GM23338 (cell line): ENCODE results near the gene METRN. TPM values are rescaled to one million over a fixed set of nuclear protein-coding genes. Genes with fewer than 3 reads are reported as not detected.

Experiments
- ATAC-seq: fragments of 200-7000 bp; cut with Tn5 transposase; 3 replicates; pipeline ENCODE4 v1.9.1; 2020
- DNase-seq: peaks from one replicate; pipeline ENCODE4 v3.0.0-alpha.2; 2015; ENCODE audit warnings: low spot score
- H2AFZ ChIP-seq: fragments of 200-600 bp; sonication (generic); 2 replicates; pipeline ENCODE4 v1.8.0; 2016; ENCODE audit warnings: antibody characterized with exemption, mild to moderate bottlenecking, moderate library complexity
- H3F3A ChIP-seq: fragments of 200-600 bp; sonication (generic); replicated peaks from 2 replicates; pipeline ENCODE4 v1.8.0; 2017; ENCODE audit warnings: antibody characterized with exemption, mixed run types, low read depth
- H3K27ac ChIP-seq: fragments of 200-600 bp; sonication (generic); 2 replicates; pipeline ENCODE4 v1.6.1; 2016; ENCODE audit warnings: low read depth
- H3K27me3 ChIP-seq: fragments of 200-600 bp; sonication (generic); 2 replicates; pipeline ENCODE4 v1.8.0; 2016; ENCODE audit warnings: mild to moderate bottlenecking, mixed run types, moderate library complexity; ENCODE audit not compliant: insufficient read depth
- H3K36me3 ChIP-seq: fragments of 200-600 bp; sonication (generic); 2 replicates; pipeline ENCODE4 v1.8.0; 2016; ENCODE audit warnings: mild to moderate bottlenecking; ENCODE audit not compliant: insufficient read depth
- H3K4me1 ChIP-seq: fragments of 200-600 bp; sonication (generic); 2 replicates; pipeline ENCODE4 v1.8.0; 2016; ENCODE audit warnings: mild to moderate bottlenecking, moderate library complexity; ENCODE audit not compliant: insufficient read depth
- H3K4me2 ChIP-seq: fragments of 200-600 bp; sonication (generic); 2 replicates; pipeline ENCODE4 v1.7.1; 2017; ENCODE audit warnings: mixed run types
- H3K4me3 ChIP-seq: fragments of 200-600 bp; sonication (generic); 2 replicates; pipeline ENCODE4 v1.6.1; 2016; ENCODE audit warnings: mixed run types
- H3K79me2 ChIP-seq: fragments of 200-600 bp; sonication (generic); replicated peaks from 2 replicates; pipeline ENCODE4 v1.8.0; 2017; ENCODE audit warnings: mild to moderate bottlenecking; ENCODE audit not compliant: insufficient read depth
- H3K9me2 ChIP-seq: fragments of 200-600 bp; sonication (generic); 2 replicates; pipeline ENCODE4 v1.8.0; 2017; ENCODE audit not compliant: insufficient read depth
- H4K20me1 ChIP-seq: fragments of 200-600 bp; sonication (generic); replicated peaks from 2 replicates; pipeline ENCODE4 v1.8.0; 2017; ENCODE audit warnings: mild to moderate bottlenecking; ENCODE audit not compliant: insufficient read depth
- H3K27ac Mint-ChIP-seq: 2 replicates; pipeline ENCODE4 v1.8.0; 2020; ENCODE audit warnings: inconsistent platforms, mild to moderate bottlenecking, moderate library complexity, mixed read lengths
- H3K27me3 Mint-ChIP-seq: 3 replicates; pipeline ENCODE4 v1.8.0; 2022; ENCODE audit warnings: low read depth, mild to moderate bottlenecking, moderate library complexity, mixed read lengths, inconsistent platforms; ENCODE audit not compliant: insufficient read depth, poor library complexity
- H3K36me3 Mint-ChIP-seq: 3 replicates; pipeline ENCODE4 v1.8.0; 2021; ENCODE audit warnings: low read depth, mild to moderate bottlenecking, inconsistent platforms, moderate library complexity, mixed read lengths
- H3K4me1 Mint-ChIP-seq: 3 replicates; pipeline ENCODE4 v1.8.0; 2020; ENCODE audit warnings: mild to moderate bottlenecking, inconsistent platforms, mixed read lengths
- H3K4me3 Mint-ChIP-seq: 3 replicates; pipeline ENCODE4 v1.8.0; 2021; ENCODE audit warnings: moderate library complexity, mild to moderate bottlenecking, inconsistent platforms, mixed read lengths
- H3K9me3 Mint-ChIP-seq: 3 replicates; pipeline ENCODE4 v1.8.0; 2020; ENCODE audit warnings: moderate library complexity, mild to moderate bottlenecking, inconsistent platforms, mixed read lengths
- EZH2 ChIP-seq: fragments of 200-600 bp; sonication (generic); IDR thresholded peaks from one replicate; pipeline ENCODE4 v1.8.0; 2017; ENCODE audit warnings: antibody characterized with exemption, mild to moderate bottlenecking, low read depth; ENCODE audit not compliant: unreplicated experiment
- JUNB ChIP-seq: IDR thresholded peaks from one replicate; pipeline ENCODE4 v1.6.1; 2016; ENCODE audit warnings: antibody characterized with exemption; ENCODE audit not compliant: unreplicated experiment
- NANOG ChIP-seq: IDR thresholded peaks from 2 replicates; pipeline ENCODE4 v1.6.1; 2016; ENCODE audit warnings: antibody characterized with exemption, borderline replicate concordance
- POLR2AphosphoS5 ChIP-seq: IDR thresholded peaks from 2 replicates; pipeline ENCODE4 v1.6.1; 2016; ENCODE audit warnings: antibody characterized with exemption, low read depth
- STAT1 ChIP-seq: IDR thresholded peaks from one replicate; pipeline ENCODE4 v1.6.1; 2016; ENCODE audit warnings: antibody characterized with exemption; ENCODE audit not compliant: unreplicated experiment
- ZNF114 ChIP-seq: fragments of 250-450 bp; sonication (Bioruptor Pico); IDR thresholded peaks from 2 replicates; pipeline ENCODE4 v1.5.0; 2020; ENCODE audit warnings: mild to moderate bottlenecking, moderate library complexity
- ZNF331 ChIP-seq: fragments of 250-450 bp; sonication (Bioruptor Pico); IDR thresholded peaks from 2 replicates; pipeline ENCODE4 v1.5.0; 2020; ENCODE audit warnings: low read depth, mild to moderate bottlenecking, moderate library complexity
- ZNF462 ChIP-seq: fragments of 250-450 bp; sonication (Bioruptor Pico); IDR thresholded peaks from 2 replicates; pipeline ENCODE4 v1.5.0; 2020; ENCODE audit warnings: mild to moderate bottlenecking, moderate library complexity
- polyA plus RNA-seq: library from polyadenylated mRNA; unstranded; fragments of >200 nt; fragmentation: Nextera tagmentation; extraction: Ambion mirVana; gene quantifications from 2 replicates; pipeline ENCODE4 v1.2.1, GENCODE V29; 2016
- total RNA-seq: library from RNA; depleted of rRNA; stranded (reverse); fragments of >200 nt; shearing (Covaris generic); gene quantifications from 2 replicates; pipeline ENCODE4 v1.2.3, GENCODE V29; 2014
- TF ChIP-seq, protein P1 (sequence below), 2 experiments: fragments of 200-600 bp in 1 of 2; sonication (generic) in 1 of 2; conservative IDR thresholded peaks; 2 replicates each; pipeline versions ENCODE4 v1.5.1 to v1.6.1; 2016 to 2017; ENCODE audit warnings: antibody characterized with exemption in 2 of 2, low read depth in 2 of 2, mild to moderate bottlenecking in 2 of 2, moderate library complexity in 1 of 2

The METRN gene
- total and polyA plus RNA-seq, 2 experiments from 2014 or later: 18.7 to 33.0 TPM

GRCh38 chr16:694863-695354 lies 20.0 kb upstream of the METRN start (continued):
- TF ChIP-seq ZNF462 (CRISPR knock-in tag) (no peak), EZH2 (no peak), NANOG (no peak), POLR2AphosphoS5 (no peak)

DNA sequence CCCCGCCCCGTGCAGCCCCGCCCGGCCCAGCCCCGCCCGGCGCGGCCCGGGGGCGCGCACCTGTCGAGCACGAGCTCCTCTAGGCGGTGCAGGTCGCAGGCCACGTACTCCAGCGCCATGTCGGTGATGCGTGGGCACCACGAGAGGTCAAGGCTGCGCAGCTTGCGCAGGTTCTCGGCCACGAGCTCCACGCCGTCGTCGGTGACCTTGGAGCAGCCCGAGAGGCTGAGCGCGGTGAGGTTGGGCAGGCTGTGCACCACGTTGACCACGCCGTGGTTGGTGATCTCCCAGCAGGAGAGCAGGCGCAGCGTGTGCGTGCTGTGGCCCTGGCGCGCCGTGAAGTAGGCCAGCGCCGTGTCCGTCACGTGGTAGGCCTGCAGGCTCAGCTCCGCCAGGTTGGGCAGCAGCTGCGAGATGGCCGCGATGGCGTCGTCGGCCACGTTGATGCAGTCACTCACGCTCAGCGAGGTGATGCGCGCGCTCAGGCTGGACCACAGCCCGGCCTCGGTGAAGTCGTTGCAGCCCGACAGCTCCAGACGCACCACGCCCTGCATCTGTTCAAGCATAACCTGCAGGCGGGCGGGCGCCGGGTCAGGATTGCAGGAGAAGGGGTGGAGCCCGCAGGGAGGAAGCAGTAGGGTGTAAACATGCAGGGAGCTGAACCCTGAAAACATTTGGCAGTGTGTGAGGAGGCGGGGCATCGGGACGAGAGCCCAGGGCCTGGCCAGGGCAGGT lies 19.4 kb upstream of the METRN start:
- H3F3A ChIP-seq: 0 out of 2 replicates have a peak, but pooled peaks cover 3% of the 10 kb centered on the region
- no peaks in the 10 kb centered on the region; the same call in 1 of the 2 replicates for H4K20me1 ChIP-seq
- DNase-seq (peak; percentile 77), ATAC-seq (peak; percentile 56)
- H2AFZ ChIP-seq: peak overlapping the region; percentile 94
- Mint-ChIP-seq H3K4me1 (peaks cover 3% of the 10 kb centered on the region; the same call in 2 of the 3 replicates), H3K9me3 (no peaks in the 10 kb centered on the region; the same call in 1 of the 3 replicates), H3K27me3 (peaks cover 60% of the 10 kb centered on the region), H3K27ac (no peak overlapping the region), H3K36me3 (no peaks in the 10 kb centered on the region), H3K4me3 (peak overlapping the region; percentile 73)
- no peaks in the 10 kb centered on the region for H3K79me2 ChIP-seq
- H3K9me2 ChIP-seq: no peaks in the 10 kb centered on the region
- H3K27ac ChIP-seq: no peak overlapping the region
- peak overlapping the region; percentile 68 for H3K4me3 ChIP-seq
- H3K36me3 ChIP-seq: no peaks in the 10 kb centered on the region
- TF ChIP-seq NANOG: no peak
- TF ChIP-seq POLR2AphosphoS5: peak; percentile 78
- no peak for TF ChIP-seq ZNF114 (CRISPR knock-in tag)
- TF ChIP-seq JUNB: no peak
- TF ChIP-seq, protein P1, sequence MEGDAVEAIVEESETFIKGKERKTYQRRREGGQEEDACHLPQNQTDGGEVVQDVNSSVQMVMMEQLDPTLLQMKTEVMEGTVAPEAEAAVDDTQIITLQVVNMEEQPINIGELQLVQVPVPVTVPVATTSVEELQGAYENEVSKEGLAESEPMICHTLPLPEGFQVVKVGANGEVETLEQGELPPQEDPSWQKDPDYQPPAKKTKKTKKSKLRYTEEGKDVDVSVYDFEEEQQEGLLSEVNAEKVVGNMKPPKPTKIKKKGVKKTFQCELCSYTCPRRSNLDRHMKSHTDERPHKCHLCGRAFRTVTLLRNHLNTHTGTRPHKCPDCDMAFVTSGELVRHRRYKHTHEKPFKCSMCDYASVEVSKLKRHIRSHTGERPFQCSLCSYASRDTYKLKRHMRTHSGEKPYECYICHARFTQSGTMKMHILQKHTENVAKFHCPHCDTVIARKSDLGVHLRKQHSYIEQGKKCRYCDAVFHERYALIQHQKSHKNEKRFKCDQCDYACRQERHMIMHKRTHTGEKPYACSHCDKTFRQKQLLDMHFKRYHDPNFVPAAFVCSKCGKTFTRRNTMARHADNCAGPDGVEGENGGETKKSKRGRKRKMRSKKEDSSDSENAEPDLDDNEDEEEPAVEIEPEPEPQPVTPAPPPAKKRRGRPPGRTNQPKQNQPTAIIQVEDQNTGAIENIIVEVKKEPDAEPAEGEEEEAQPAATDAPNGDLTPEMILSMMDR (conservative IDR thresholded peaks at IDR 0.05; ENCODE audit: low read depth in 2 of 2): no peak
- TF ChIP-seq STAT1: no peak
- TF ChIP-seq ZNF331 (CRISPR knock-in tag): no peak
- peaks cover 86% of the 10 kb centered on the region for H3K27me3 ChIP-seq
- H3K4me2 ChIP-seq: peak overlapping the region; percentile 84
- no peaks in the 10 kb centered on the region; the same call in 1 of the 2 replicates for H3K4me1 ChIP-seq
